Uterus (tissue), 2 donors: ENCODE results near the gene JUNB.

ENCODE experiments used
- POLR2A ChIP-seq, 2 donors: fragments of 450-650 bp; IDR thresholded peaks; one replicate each; pipeline ENCODE4 v1.6.1; 2016; ENCODE audit warnings: antibody characterized with exemption in 2 of 2, mild to moderate bottlenecking in 1 of 2, moderate library complexity in 1 of 2
- TF ChIP-seq, protein P1 (sequence below), 4 experiments: fragments of 200-600 bp in 2 of 4; fragments of 450-650 bp in 2 of 4; sonication (generic) in 2 of 4; IDR thresholded peaks; one replicate each; pipeline ENCODE4 v1.5.1; 2016 to 2019; ENCODE audit warnings: antibody characterized with exemption in 4 of 4, mild to moderate bottlenecking in 2 of 4, moderate library complexity in 1 of 4

DNA sequence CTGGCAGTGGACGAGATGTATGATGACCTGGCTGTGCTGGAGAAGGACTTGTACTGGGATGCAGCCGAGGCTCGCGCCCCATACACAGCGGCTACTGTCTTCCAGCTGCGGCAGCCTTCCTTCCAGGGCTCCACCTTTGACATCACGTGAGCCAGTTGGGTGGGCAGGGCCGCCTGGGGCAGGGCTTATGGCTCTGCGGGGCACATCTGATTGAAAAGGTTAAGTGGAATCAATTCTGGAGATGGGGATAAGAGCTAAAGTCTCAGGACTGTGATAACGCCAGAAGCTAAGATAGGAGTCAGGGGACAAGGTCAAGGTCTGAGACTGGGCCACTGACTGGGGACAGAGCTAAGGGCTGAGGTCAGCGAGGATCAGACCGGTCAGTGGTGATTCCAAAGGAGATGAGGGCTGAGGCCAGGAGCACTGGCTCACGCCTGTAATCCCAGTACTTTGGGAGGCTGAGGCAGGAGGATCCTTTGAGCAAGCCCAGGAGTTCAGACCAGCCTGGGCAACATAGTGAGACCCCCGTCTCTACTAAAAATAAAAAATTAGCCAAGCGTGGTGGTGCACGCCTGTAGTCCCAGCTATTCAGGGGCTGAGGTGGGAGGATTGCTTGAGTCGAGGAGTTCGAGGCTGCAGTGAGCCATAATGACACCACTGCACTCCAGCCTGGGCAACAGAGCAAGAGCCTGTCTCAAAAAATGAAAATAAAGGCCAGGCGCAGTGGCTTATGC lies 35.0 kb upstream of the JUNB start:
- TF ChIP-seq, protein P1, sequence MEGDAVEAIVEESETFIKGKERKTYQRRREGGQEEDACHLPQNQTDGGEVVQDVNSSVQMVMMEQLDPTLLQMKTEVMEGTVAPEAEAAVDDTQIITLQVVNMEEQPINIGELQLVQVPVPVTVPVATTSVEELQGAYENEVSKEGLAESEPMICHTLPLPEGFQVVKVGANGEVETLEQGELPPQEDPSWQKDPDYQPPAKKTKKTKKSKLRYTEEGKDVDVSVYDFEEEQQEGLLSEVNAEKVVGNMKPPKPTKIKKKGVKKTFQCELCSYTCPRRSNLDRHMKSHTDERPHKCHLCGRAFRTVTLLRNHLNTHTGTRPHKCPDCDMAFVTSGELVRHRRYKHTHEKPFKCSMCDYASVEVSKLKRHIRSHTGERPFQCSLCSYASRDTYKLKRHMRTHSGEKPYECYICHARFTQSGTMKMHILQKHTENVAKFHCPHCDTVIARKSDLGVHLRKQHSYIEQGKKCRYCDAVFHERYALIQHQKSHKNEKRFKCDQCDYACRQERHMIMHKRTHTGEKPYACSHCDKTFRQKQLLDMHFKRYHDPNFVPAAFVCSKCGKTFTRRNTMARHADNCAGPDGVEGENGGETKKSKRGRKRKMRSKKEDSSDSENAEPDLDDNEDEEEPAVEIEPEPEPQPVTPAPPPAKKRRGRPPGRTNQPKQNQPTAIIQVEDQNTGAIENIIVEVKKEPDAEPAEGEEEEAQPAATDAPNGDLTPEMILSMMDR (IDR thresholded peaks at IDR 0.05), result no peak
- TF ChIP-seq POLR2A (IDR thresholded peaks at IDR 0.05), result no peak
